Amygdala (tissue), 56 donors: ENCODE data around the gene RANGAP1.
"Not testable (repeated sequence)": the region's sequence is repeated elsewhere in the genome, so short reads cannot be mapped to it uniquely, and the experiment has no call there.

ENCODE experiments used
- DNase-seq, 56 donors: peaks; one replicate each; lab custom pipeline; 2025; lab: John Stamatoyannopoulos, UW

The RANGAP1 gene

DNA sequence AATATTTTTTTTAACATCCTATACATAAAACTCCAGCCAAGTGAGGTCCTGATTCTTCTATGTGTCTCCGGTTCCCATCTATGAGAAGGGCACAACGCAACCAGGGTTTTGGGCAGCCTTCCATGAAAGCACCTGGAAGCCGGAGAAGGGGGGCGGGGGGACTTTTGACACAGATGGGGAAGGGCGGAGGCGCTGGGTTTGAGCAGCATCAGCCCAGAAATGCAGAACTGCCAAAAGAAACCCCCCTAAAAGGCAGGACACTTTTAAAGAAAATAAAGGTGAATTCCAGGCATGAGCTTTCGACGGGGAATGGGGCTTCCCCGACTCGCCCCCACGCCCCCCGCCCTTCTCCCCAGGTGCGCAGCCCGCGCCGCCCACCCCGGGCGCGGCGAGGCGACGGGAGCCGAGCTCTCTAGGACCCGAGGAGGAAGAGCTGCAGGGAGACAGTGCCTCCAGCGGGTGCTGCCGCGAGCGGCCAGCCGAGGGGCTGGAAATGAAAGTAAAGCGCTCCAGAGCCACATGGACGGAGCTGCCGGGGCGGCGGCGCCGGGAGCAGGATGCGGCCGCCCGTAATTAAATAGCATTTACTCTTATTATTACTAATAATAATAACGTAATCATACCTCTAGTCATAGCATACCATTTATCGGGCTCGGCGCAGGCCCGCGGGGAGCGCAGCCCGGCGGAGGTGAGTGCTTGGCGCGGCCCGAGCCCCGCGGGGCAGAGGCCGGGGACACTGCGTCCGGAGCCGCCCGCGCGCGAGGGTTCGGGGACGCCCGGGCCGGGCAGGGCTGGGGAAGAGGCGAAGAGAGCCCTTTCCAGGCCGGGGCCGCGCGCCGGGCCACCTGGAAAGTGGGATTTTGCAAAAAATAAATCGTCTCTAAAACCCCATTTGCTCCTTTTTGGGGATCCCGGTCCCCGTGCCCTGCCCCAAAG lies 15.4 kb upstream of the RANGAP1 start, which contains the start of gene ZC3H7B:
Gene ZC3H7B, plus strand, starts transcription at position 441 of the 936 bp plus-strand sequence. CDS start 19,136 bp downstream, outside the sequence.
- peak in 53 of 56 donors; percentile 17 to 83 (median 63) for DNase-seq

DNA sequence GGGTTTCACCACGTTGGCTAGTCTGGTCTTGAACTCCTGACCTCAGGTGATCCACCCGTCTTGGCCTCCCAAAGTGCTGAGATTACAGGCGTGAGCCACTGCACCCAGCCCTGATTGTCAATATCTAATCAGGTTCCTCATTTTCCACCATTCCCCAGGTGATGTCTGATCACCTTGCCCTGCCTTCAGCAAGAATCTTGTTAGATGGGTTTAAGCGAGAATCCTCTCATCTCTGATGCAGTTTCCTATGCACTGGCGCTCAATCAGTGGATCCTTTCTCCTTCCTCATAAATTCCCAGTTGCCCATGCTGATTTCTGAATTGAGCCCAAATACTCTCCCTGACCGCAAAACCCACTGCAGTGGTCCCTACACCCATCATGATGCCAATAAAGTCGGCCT lies 14.7 kb upstream of the RANGAP1 start:
- DNase-seq: no peak

DNA sequence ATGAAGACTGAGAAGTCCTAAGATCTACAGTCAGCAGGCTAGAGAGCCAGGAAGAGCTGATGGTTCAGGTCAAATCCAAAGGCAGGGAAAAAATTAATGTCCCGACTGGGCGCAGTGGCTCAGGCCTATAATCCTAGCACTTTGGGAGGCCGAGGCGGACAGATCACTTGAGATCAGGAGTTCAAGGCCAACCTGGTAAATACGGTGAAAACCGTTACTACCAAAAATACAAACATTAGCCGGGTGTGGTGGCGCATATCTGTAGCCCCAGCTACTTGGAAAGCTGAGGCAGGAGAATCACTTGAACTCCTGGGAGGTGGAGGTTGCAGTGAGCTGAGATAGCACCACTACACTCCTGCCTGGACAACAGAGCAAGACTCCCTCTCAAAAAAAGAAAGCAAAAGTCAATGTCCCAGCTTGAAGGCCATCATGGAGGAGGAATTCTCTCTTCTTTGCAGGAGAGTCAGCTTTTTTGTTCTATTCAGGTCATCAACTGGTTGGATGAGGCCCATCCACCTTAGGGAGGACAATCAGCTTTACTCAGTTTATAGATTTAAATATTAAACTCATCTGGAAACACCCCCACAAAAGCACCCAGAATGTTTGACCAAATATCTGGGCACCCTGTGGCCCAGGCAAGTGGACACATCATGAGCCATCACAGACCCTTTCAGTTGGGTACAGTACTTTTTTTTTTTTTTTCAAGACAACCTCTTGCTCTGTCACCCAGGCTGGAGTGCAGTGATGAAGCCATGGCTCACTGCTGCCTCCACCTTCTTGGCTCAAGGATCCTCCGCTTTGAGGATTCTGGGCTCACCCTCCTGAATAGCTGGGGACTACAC lies 11.1 kb upstream of the RANGAP1 start:
- DNase-seq: no peak

DNA sequence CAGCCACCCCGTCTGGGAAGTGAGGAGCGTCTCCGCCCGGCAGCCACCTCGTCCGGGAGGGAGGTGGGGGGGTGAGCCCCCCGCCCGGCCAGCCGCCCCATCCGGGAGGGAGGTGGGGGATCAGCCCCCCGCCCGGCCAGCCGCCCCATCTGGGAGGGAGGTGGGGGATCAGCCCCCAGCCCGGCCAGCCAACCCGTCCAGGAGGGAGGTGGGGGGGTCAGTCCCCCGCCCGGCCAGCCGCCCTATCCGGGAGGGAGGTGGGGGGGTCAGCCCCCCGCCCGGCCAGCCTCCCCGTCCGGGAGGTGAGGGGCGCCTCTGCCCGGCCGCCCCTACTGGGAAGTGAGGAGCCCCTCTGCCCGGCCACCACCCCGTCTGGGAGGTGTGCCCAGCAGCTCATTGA lies 8.8 kb upstream of the RANGAP1 start:
- DNase-seq: not testable (repeated sequence)

DNA sequence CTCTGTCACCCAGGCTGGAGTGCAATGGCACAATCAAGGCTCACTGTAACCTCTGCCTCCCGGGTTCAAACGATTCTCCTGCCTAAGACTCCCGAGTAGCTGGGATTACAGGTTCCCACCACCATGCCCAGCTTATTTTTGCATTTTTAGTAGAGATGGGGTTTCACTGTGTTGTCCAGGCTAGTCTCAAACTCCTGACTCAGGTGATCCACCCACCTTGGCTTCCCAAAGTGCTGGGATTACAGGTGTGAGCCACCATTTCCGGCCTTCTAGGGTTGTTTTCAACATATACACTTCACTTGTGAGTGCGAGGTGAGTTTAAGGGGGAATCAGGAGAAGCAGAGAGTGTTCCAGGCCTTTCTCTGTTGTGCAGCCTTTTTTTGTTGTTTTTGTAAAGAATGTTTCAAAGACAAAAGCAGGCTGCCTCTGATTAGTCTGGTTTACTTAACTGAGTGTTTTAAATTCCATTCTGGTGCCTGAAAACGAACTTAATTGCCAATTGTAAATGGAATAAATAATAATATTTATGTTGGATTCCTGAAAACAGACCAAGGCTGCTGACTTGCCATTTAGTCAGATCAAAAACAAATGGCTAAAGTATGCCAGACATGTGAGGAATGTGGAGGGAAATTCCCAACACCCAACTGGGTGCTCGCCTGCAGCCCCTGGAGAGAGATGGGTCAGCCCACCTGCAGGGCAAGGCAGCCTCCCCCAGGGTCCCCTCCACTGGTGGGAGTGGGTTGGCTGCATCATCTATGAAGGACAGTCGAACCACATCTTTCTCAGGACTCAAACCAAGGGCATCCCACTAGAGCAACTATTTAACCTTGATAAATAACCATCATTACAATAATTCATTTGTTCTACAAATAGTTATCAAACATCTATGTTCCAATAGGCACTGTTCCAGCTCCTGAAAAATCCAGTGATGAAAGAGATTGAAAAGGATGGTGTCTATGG lies 4.6 kb upstream of the RANGAP1 start:
- no peak for DNase-seq

DNA sequence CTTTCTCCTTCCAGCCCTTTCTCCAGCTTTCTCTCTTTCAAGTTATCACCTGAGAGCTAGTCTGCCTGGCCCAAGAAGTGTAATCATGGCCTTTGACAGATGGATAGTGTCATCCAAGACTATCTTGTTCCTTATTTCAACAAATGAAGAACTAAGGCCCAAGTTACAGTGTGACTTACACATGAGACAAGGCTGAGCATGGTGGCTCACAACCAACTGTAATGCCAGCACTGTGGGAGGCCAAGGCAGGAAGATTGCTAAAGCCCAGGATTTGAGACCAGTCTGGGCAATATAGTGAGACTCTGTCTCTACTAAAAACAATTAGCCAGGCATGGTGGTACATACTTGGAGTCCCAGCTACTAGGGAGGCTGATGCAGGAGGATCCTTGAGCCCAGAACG lies 3.7 kb upstream of the RANGAP1 start:
- DNase-seq: no peak

DNA sequence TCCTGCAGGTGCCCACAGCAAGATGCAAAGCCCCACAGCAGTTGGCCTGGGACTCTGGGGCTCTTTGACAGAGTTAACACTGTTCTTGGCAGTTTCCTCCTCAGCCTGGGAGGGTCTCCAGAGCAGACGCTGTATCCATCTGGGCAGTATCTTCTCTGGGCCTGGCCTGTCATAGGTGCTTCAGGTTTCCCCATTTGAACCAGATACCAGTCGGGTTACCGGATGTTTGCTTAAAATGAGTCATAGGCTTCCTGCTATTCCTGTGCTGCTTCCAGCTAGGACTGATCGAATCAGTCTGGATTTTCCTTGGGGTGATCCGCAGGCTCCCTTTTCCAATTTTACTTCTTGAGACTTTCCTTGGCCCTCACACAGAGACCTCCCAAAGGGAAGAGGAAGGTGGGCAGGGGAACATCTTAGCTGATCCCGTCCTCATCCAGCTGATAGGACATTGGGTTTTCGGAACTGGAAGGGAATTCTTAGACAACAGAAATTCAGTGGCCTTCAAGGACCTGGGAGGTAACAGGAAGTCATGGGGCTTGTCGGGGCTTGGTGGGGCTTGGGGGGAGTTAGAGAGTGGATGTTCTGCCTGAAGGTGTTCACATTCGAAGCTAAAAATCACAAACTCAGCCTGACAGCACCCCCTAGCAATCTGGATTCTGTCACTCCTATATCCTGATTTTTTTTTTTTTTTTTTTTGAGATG lies 2.4 kb upstream of the RANGAP1 start:
- DNase-seq: no peak

DNA sequence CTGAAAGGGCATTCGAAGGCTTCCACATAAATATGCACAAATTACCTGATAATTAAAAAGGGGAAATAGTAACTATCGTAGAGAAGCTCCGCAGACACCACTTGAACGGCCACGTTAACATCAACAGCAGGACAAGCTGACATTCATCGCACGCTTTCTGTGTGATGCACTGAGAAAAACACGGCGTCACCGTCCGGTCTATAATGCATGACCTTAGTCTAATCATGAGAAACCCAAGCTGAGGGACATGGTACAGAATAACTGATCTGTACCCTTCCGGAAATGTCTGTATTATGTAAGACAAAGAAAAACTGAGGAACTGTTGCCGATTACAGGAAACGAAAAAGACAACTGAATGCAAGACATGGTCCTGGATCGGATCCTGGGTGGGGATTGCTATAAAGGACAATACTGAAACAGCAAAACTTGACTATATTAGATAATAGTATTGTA lies 678 bp upstream of the RANGAP1 start:
- peak in 8 of 56 donors; percentile 40 to 66 (median 56) for DNase-seq

DNA sequence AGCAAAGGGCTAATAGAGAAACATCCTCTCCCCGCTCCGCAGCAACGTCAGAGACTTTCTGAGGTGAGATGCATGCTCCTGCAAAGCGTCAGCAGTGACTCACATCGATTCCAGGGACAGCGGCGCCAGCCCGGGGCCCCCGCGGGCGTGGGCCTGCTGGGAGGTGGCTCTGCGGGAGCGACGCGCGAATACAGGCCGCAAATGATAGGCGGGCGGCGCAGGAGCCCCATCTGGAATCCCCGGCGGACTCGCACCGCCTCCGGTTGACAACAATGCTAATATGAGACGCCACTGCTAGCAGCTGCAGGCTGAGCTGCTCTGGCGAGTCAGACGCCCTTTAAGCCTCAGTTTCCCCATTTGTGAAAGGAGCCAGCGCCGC lies 557 bp downstream of the RANGAP1 start:
- DNase-seq: peak in 42 of 56 donors; percentile 20 to 77 (median 49)

DNA sequence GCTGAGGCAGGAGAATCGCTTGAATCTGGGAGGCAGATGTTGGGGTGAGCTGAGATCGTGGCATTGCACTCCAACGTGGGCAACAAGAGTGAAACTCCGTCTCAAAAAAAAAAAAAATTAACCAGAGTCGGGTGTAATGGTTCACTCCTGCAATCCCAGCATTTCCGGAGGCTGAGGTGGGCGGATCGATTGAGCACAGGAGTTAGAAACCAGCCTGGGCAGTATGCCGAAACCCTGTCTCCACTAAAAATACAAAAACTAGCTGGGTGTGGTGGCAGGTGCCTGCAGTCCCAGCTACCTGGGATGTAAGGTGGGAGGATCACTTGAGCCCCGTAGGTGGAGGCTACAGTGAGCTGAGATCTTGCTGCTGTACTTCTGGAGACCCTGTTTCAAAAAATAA lies 1.5 kb downstream of the RANGAP1 start:
- no peak for DNase-seq

DNA sequence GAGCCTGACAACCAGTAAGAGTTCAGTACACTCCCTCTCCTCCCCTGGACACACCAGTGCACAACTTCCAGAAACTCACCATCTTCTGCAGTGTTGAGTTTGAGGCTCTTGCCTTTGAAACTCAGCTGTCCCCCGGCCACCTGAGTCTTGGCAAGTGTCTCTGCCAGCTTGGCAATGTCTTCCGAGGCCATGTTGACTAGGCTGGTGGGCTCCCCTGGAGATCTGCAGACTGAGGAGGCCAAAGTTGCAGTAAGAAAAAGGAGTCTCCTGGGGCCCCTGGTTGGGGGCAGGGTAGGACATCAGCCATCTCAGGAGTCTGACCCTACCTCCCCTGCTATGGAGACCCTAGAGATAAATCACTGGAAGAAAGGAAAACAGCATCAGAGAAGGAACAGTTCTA lies 5.1 kb downstream of the RANGAP1 start:
- no peak for DNase-seq

DNA sequence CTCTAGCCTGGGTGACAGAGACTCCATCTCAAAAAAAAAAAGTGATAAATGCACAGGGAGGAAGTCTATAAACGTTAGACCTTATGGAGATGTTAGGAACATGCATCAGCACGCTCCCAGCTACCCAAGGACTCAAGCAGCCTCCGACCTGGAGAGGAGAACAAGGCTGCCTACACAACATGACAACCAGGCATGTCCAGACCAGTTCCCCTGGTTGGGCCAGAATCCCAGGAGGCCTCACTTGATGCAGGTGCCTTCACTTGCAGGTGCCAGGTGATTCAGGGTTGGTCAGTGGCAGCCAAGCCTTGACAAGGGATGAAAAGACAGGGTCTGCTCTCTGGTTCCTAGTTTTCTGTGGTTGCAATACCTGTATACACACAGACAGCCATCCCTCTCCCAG lies 5.9 kb downstream of the RANGAP1 start:
- DNase-seq: no peak

DNA sequence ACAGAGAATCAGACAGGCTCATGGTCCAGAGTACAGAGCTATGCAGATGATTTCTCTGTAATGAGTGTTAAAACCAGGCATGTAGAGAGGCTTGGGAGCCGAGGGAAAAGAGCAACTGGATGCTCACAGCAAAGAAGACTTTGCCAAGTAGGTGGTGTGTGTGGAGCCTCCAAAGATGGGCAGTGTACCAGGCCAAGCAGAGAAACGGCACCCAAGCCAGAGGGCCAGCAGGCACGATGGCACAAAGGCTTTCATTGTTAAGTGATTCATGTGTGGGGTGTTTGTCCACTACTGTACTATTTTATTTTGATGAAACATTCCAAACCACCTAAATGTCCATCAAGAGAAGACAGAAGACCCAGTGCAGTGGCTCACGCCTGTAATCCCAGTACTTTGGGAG lies 11.1 kb downstream of the RANGAP1 start:
- peak in 46 of 56 donors; percentile 4 to 79 (median 40) for DNase-seq

DNA sequence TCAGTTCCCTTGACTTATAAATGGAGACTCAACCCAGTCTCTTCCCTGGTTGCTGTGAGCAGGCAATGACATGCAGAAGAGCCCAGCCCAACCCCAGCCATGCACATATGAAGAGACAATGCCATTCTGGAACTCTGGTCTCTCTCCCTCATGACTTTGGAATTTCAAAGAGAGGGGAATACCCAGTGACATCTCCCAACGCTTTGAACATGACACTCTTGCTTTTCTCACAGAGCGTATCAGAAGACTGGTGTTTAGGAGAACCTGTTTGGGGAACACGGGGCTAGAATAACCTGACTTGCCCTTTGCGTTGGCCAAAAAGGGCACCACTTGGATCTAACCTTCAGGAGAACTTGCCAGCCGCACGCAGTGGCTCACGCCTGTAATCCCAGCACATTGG lies 12.9 kb downstream of the RANGAP1 start:
- no peak for DNase-seq

DNA sequence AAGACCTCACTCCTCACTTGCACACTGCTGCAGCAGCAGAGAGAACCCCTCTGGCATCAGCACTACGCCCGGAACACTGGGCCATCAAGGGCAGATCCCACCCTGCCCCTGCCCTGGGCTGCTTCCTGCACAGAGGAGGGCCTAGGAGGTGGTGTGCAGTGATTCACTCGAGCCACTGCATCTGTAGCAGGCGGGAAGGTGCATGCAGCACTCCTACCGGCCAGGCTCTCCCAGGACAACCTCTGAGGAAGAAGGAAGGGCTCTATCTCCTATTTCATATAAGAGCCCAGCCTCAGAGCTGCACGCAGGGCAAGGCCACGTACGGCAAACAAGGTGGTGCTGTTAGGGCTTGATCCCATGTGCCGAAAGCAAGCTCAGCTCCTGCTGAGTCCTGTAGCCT lies 14.2 kb downstream of the RANGAP1 start:
- no peak for DNase-seq

DNA sequence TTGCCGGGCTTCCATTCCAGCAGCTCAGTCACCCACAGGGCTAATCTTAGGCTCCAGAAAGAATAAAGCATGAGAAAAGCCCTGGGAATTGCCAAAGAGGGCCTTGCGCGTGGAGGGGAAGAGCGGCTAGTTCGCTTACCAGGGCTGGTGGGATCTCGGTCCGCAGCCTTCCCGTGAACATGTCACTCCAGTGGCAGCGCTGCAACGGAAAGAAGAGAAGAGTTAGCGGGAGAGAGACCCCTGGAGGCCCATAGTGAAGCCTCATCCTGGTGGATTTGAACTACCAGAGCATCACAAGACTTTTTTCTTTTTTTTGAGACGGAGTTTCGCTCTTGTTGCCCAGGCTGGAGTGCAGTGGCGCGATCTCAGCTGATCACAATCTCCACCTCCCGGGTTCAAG lies 18.0 kb downstream of the RANGAP1 start:
- DNase-seq: no peak

DNA sequence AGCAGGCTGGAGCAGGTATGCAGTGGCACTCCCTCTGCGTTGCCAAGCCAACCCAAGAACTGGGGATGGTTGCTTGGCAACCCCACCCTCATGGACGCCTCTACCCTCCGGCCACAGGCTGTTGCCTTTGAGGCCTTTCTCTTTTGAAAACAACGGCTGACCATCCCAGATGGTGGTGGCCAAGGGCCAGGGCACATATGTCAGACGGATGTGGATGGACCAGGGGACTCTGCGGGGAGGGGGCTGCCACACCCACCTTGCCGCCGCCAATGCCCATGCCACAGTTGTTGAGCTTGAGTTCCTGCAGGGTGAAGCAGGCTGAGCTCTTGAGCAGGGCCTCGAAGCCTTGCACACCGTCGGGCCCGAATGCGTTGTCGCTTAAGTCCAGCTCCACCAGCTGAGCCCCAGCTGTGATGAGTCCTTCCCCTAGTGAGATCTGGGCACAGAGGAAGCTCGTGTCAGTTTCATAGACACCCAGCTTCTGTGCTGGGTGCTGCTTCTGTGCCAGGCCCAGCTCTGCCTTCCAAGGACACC lies 21.5 kb downstream of the RANGAP1 start:
- peak in 53 of 56 donors; percentile 9 to 94 (median 78) for DNase-seq

DNA sequence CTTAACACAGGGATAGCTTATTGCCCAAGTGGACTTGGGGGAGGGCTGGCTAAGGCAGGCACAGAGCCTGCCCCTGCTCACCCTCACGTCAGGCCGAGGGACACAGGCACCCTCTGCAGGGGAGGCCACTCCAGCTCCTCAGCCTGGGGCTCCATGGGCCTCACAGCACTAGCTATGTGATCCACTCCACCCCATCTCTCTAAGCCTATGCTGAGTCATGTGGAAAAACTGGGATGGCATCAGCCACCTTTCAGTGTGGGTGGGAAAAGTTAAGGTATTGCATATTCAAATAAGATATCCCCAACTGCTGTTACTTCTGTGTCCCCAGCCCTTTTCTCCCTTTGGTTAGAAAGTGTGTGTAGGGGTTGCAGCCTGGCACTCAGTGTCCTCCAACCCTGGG lies 22.3 kb downstream of the RANGAP1 start:
- no peak for DNase-seq

DNA sequence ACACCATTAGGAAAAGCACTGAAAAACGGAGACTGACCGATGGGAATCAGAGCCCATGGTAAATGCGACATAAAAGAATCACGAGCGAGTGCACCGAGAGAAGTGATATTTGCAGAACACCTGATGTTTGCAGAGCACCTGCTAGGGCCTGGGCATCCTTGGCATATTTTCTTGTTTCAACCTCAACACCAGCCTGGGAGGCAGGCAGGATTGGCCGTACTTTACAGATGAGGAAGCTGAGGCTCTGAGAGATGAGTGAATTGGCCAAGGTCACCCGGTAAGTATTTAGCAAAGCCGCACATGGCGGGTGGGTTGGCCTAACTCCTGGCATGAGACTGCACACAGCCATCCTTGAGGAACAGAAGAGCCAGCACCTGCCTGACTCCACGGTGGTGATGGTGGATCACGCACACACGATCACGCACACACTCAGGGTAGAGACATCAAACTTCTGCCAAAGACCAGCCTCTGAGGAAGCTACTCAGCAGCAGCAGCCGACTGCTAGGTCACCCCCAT lies 23.7 kb downstream of the RANGAP1 start:
- DNase-seq: no peak
